ENCODE data around the gene MED8. TPM values are rescaled to one million over a fixed set of nuclear protein-coding genes. Genes with fewer than 3 reads are reported as not detected.
A peak's percentile ranks its signal among the peaks of the same experiment; 100 is the strongest.

MED8 gene
- 10 to 100 TPM; 35.6 to 36.9 TPM for total RNA-seq

GRCh38 chr1:43389326-43390313 is at the start of gene MED8, which contains the start of gene SZT2:
Gene MED8, minus strand, starts transcription at chr1:43389800. Its CDS starts 36 bp downstream, at chr1:43389764.
Gene SZT2, plus strand, starts transcription at chr1:43389899. Its CDS starts 70 bp downstream, at chr1:43389969.
- CTCF ChIA-PET: interaction anchor here (1.0 to 2.8 kb wide), 5 partner anchors 21 to 163 kb away, joined by 3 to 13 read pairs (median 4); partner anchors contain the start of gene ELOVL1
- POLR2A ChIA-PET: interaction anchor here (0.6 to 4.1 kb wide), 17 partner anchors 11 to 574 kb away, joined by 3 to 54 read pairs (median 5); partner anchors contain the start of genes CDC20, ELOVL1, HYI and KDM4A
- peak; percentile 93 for DNase-seq
- Mint-ChIP-seq H3K4me3 (peak within 1 kb of the TSS; percentile 100), H3K4me1 (peaks cover 41% of the 10 kb centered on the region), H3K27ac (peak within 1 kb of the TSS; percentile 95), H3K36me3 (ENCODE audit: low read depth) (peaks cover 31% of the 10 kb centered on the region), H3K27me3 (no peaks in the 10 kb centered on the region), H3K9me3 (no peaks in the 10 kb centered on the region)

- Mint-ChIP-seq H3K27me3 (no peaks in the 10 kb centered on the region), H3K4me3 (no peak overlapping the region), H3K27ac (no peak overlapping the region), H3K9me3 (no peaks in the 10 kb centered on the region), H3K36me3 (ENCODE audit: low read depth) (peaks cover 23% of the 10 kb centered on the region), H3K4me1 (no peaks in the 10 kb centered on the region)
- ChIA-PET CTCF (no interaction called here), POLR2A (interaction anchor here (1.9 kb wide), 1 partner anchor 15 kb away, joined by 7 read pairs; the partner anchor contains the start of gene HYI)
- no peak for DNase-seq
Observed at GRCh38 chr1:43438953-43439581, 49.5 kb upstream of the MED8 start.

GRCh38 chr1:43438576-43438952 is 49.0 kb upstream of the MED8 start:
- Mint-ChIP-seq H3K9me3 (no peaks in the 10 kb centered on the region), H3K4me3 (no peak overlapping the region), H3K4me1 (no peaks in the 10 kb centered on the region), H3K36me3 (ENCODE audit: low read depth) (peaks cover 22% of the 10 kb centered on the region), H3K27me3 (no peaks in the 10 kb centered on the region), H3K27ac (no peak overlapping the region)
- ChIA-PET CTCF (no interaction called here), POLR2A (interaction anchor here (1.0 to 1.9 kb wide), 2 partner anchors 10 to 16 kb away, joined by 3 to 7 read pairs; partner anchors contain the start of gene HYI)
- DNase-seq: no peak

- ChIA-PET POLR2A (interaction anchor here (1.0 to 1.9 kb wide), 2 partner anchors 9 to 16 kb away, joined by 3 to 7 read pairs; partner anchors contain the start of gene HYI), CTCF (interaction anchor here (0.9 kb wide), 1 partner anchor 567 kb away, joined by 3 read pairs; no protein-coding TSS in a partner anchor)
- Mint-ChIP-seq H3K36me3 (ENCODE audit: low read depth) (peaks cover 20% of the 10 kb centered on the region), H3K9me3 (no peaks in the 10 kb centered on the region), H3K27me3 (no peaks in the 10 kb centered on the region), H3K27ac (no peak overlapping the region), H3K4me1 (no peaks in the 10 kb centered on the region), H3K4me3 (no peak overlapping the region)
- DNase-seq: no peak
Observed at GRCh38 chr1:43438006-43438405, 48.4 kb upstream of the MED8 start.

GRCh38 chr1:43437031-43437973 is 47.7 kb upstream of the MED8 start:
- CTCF ChIA-PET: interaction anchor here (0.9 kb wide), 1 partner anchor 568 kb away, joined by 3 read pairs; no protein-coding TSS in a partner anchor

GRCh38 chr1:43436371-43436770 is 46.8 kb upstream of the MED8 start:
- ChIA-PET CTCF (interaction anchor here (1.2 kb wide), 1 partner anchor 18 kb away, joined by 3 read pairs; the partner anchor contains the start of gene HYI), POLR2A (no interaction called here)
- H3K9me3 Mint-ChIP-seq: no peaks in the 10 kb centered on the region
- H3K4me1 Mint-ChIP-seq: no peaks in the 10 kb centered on the region
- H3K4me3 Mint-ChIP-seq: no peak overlapping the region
- H3K36me3 Mint-ChIP-seq (ENCODE audit: low read depth): peaks cover 28% of the 10 kb centered on the region
- DNase-seq: no peak
- H3K27me3 Mint-ChIP-seq: no peaks in the 10 kb centered on the region
- no peak overlapping the region for H3K27ac Mint-ChIP-seq

More at GRCh38 chr1:43437031-43437973, 47.7 kb upstream of the MED8 start:
- H3K9me3 Mint-ChIP-seq: no peaks in the 10 kb centered on the region
- H3K4me1 Mint-ChIP-seq: no peaks in the 10 kb centered on the region
- DNase-seq: no peak
- peaks cover 22% of the 10 kb centered on the region for H3K36me3 Mint-ChIP-seq (ENCODE audit: low read depth)
- no peaks in the 10 kb centered on the region for H3K27me3 Mint-ChIP-seq
- no peak overlapping the region for H3K4me3 Mint-ChIP-seq
- POLR2A ChIA-PET: interaction anchor here (1.0 to 1.9 kb wide), 2 partner anchors 9 to 17 kb away, joined by 3 to 7 read pairs; partner anchors contain the start of gene HYI
- H3K27ac Mint-ChIP-seq: no peak overlapping the region

- peaks cover 26% of the 10 kb centered on the region for H3K36me3 Mint-ChIP-seq (ENCODE audit: low read depth)
- no peak overlapping the region for H3K27ac Mint-ChIP-seq
- no peak for DNase-seq
- CTCF ChIA-PET: interaction anchor here (1.2 kb wide), 1 partner anchor 19 kb away, joined by 3 read pairs; the partner anchor contains the start of gene HYI
- H3K4me3 Mint-ChIP-seq: no peak overlapping the region
- H3K4me1 Mint-ChIP-seq: no peaks in the 10 kb centered on the region
- no peaks in the 10 kb centered on the region for H3K9me3 Mint-ChIP-seq
- no peaks in the 10 kb centered on the region for H3K27me3 Mint-ChIP-seq
- POLR2A ChIA-PET: interaction anchor here (1.3 kb wide), 1 partner anchor 26 kb away, joined by 3 read pairs; no protein-coding TSS in a partner anchor
Observed at GRCh38 chr1:43435146-43436145, 45.8 kb upstream of the MED8 start.

- ChIA-PET POLR2A (interaction anchor here (1.3 kb wide), 1 partner anchor 27 kb away, joined by 3 read pairs; no protein-coding TSS in a partner anchor), CTCF (no interaction called here)
- peaks cover 34% of the 10 kb centered on the region for H3K36me3 Mint-ChIP-seq (ENCODE audit: low read depth)
Observed at GRCh38 chr1:43434256-43434655, 44.7 kb upstream of the MED8 start.

GRCh38 chr1:43432907-43433306 is 43.3 kb upstream of the MED8 start:
- CTCF ChIA-PET: no interaction called here
- Mint-ChIP-seq H3K4me3 (no peak overlapping the region), H3K4me1 (no peaks in the 10 kb centered on the region), H3K27me3 (no peaks in the 10 kb centered on the region), H3K36me3 (ENCODE audit: low read depth) (peaks cover 36% of the 10 kb centered on the region), H3K9me3 (no peaks in the 10 kb centered on the region), H3K27ac (no peak overlapping the region)
- POLR2A ChIA-PET: no interaction called here
- DNase-seq: no peak

More at GRCh38 chr1:43434256-43434655, 44.7 kb upstream of the MED8 start:
- H3K9me3 Mint-ChIP-seq: no peaks in the 10 kb centered on the region
- H3K27ac Mint-ChIP-seq: no peak overlapping the region
- no peaks in the 10 kb centered on the region for H3K4me1 Mint-ChIP-seq
- no peaks in the 10 kb centered on the region for H3K27me3 Mint-ChIP-seq
- no peak overlapping the region for H3K4me3 Mint-ChIP-seq
- DNase-seq: no peak

GRCh38 chr1:43432171-43432860 is 42.7 kb upstream of the MED8 start:
- Mint-ChIP-seq H3K36me3 (ENCODE audit: low read depth) (peaks cover 42% of the 10 kb centered on the region), H3K9me3 (no peaks in the 10 kb centered on the region), H3K27ac (no peak overlapping the region), H3K4me1 (no peaks in the 10 kb centered on the region), H3K27me3 (no peaks in the 10 kb centered on the region), H3K4me3 (no peak overlapping the region)
- ChIA-PET CTCF (no interaction called here), POLR2A (no interaction called here)
- DNase-seq: no peak

GRCh38 chr1:43431676-43432075 is 42.1 kb upstream of the MED8 start:
- Mint-ChIP-seq H3K27me3 (no peaks in the 10 kb centered on the region), H3K36me3 (ENCODE audit: low read depth) (peaks cover 48% of the 10 kb centered on the region), H3K9me3 (no peaks in the 10 kb centered on the region), H3K4me1 (no peaks in the 10 kb centered on the region), H3K27ac (no peak overlapping the region), H3K4me3 (no peak overlapping the region)
- DNase-seq: no peak
- CTCF ChIA-PET: no interaction called here
- POLR2A ChIA-PET: no interaction called here

Data from activated CD4-positive, alpha-beta memory T cell treated with anti-CD3 and anti-CD28 coated beads, Interleukin-2, amount 10 ng/mL, durations not matched to agents 7 days and 5 days (primary cell).